ENCODE data around the gene EPHB2. TPM values are rescaled to one million over a fixed set of nuclear protein-coding genes. Genes with fewer than 3 reads are reported as not detected.

Gene EPHB2
- total RNA-seq, 1 donor from 2014 or later, result 4.2 TPM

DNA sequence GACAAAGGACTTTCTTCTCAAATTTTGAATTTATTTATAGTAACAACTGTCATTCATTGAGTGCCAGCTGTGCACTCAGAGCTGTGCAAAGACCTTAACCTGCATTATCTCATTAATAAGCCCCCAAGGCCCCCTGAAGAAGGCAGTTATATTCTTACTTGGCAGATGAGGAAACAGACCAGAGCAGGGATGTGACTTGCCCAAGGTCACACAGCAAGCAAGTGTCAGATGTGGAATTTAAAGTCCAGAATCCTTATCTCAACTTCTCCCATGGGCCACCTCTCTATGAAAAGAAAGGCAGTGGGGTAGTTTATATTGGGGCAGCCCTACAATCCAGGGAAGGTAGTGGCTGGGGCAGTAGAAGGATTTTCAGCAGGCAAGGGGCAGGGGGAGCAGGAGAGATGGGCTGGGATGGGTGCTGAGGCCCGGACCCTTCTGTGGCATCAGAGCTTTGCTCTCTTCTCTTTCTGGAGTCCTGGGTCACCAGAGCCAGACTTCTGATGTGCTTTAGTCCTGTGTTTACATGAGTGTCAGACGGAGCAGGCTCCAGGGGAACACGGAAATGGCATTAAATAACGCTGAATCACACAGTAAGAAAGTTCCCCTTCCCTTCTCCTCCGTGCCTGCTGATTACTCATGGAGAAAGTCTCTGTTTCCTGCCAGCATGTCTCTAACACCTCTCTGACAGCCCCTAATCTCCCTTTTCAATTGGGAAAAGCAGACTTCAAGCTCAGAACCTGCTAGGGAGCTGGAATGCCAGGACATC is 39.5 kb downstream of the EPHB2 start:
- DNase-seq (ENCODE audit: low read depth), result peak; percentile 71

- DNase-seq (ENCODE audit: low read depth), result no peak
Measured at GRCh38 chr1:22750685-22751051, 40.0 kb downstream of the EPHB2 start.

- no peak for DNase-seq (ENCODE audit: low read depth)
Measured at GRCh38 chr1:22751124-22751531, 40.5 kb downstream of the EPHB2 start.

DNA sequence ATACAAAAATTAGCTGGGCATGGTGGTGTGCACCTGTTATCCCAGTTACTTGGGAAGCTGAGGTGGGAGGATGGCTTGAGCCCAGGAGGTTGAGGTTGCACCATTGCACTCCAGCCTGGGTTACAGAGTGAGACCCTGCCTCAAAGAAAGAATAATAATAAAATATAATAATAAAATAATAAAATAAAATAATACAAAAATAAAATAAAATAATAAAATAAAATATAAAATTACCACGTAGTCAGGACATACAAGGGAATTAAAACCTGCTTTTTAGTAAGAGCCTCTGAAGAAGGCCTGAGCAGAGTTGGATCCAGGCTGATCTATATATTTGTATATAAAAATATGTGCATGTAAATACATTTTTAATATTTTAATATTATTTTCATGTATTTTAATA is 41.7 kb downstream of the EPHB2 start:
- no peak for DNase-seq (ENCODE audit: low read depth)

DNA sequence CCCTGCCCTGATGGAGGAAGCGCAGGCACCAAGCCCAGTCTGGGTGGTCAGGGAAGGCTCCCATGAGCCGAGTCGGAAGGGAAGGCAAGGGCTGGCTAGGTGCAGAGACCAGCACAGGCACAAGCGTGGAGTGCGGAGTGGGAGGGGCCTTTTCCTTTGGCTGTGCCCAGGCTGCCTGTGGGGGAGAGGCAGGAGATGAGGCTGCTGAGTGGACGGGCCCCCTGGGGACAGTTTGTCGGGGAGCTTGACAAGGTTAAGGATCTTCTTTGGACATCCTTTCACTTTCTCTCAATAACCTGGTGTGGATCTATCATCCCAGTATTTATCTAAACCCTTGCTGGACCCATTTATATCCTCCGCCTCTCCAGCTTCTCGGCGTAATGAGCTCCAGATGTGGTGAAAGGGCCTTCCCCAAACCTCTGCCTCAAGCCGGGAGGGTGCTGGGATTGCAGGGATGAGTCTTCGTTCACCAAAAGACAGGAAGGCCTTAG is 42.9 kb downstream of the EPHB2 start:
- DNase-seq (ENCODE audit: low read depth), result no peak

DNA sequence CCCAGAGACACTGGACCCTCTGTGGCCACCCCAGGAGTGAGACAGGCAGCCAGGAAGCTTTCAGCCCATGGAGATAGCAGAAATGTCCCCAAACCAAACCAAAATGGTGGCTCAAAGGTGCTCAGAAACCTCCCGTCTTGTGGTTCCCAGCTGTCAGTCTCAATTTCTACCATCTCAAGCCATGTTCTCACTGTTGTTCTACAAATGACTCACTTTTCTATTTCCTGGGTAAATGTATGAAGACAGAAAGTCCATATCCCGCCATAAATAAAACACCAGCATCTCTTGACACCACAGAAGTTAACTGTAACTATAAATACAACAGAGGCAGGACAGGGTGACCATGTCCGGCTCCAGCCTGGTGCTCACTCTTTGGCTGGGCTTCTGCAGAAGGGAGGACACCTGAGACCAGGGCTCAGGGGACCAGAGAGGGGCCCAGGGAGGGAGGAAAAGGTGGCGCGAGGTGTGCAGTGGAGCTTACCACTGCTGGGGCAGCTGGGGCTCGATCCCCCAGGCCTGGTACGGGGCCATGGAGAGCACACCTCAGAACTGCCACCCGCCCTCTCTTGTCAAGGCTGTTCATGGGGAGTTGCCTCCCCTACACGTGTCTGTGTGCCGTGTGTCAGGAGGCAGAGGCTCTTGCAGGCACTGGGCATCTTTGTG is 43.6 kb downstream of the EPHB2 start:
- DNase-seq (ENCODE audit: low read depth), result no peak

GRCh38 chr1:22754824-22755223 is 44.2 kb downstream of the EPHB2 start:
- no peak for DNase-seq (ENCODE audit: low read depth)

DNA sequence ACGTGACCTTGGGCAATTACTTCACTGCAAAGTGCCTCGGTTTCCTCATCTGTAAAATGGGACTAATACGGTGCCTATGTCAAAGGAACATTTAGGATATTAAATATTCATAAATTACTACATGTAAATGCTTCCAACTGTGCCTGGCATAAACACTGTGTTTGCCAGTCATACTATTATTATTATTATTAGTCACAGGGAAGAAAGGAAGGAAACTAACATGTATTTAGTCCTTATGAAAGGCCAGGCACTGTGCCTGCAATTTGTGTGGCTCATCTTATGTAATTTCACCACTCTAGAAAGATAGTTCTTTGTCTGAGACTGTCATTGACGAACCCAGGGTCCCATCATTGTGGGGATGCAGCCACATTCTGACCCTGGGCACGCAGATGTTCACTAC is 45.0 kb downstream of the EPHB2 start:
- DNase-seq (ENCODE audit: low read depth), result no peak

- DNase-seq (ENCODE audit: low read depth), result no peak
Measured at GRCh38 chr1:22756125-22756735, 45.6 kb downstream of the EPHB2 start.

DNA sequence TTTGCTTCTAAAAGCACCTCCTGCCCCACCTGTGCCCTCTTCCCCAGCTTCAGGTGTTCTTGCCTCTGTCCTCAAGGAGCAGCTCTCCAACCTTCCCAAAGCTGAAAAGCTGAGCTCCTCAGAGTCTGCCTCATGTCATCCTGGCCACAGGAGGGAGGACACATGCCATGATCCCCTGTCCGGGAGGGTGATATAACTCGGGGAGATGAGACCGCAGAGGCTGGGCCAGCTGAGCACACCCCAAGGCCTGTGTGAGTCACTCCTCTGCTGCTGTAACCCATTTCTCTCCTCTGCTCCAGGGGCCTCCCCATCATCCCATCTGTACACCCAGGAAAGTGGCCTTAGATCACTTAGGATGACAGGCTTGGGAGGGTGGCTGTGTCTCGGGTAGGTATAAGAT is 49.8 kb downstream of the EPHB2 start:
- DNase-seq (ENCODE audit: low read depth), result peak; percentile 38

GRCh38 chr1:22761101-22761500 is 50.5 kb downstream of the EPHB2 start:
- no peak for DNase-seq (ENCODE audit: low read depth)

DNA sequence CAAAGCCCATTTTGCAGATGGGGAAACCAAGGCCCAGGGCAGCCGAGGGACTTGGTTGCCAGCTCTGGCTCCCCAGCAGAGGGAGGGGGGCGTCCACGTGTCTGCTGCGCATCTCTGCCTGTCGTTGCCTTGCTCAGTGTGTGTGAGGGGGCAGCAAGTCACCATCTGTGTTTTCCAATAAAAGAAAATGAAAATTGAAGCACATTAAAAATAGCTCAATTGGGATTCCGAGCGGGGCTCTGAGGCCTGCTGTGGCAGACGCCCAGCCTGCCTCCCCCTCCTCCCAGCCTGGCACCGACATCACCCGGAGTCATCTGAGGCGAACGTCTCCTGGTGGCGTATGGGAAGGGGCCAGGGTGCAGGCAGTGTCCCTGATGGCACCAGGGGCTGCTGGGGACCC is 51.2 kb downstream of the EPHB2 start:
- DNase-seq (ENCODE audit: low read depth), result no peak

DNA sequence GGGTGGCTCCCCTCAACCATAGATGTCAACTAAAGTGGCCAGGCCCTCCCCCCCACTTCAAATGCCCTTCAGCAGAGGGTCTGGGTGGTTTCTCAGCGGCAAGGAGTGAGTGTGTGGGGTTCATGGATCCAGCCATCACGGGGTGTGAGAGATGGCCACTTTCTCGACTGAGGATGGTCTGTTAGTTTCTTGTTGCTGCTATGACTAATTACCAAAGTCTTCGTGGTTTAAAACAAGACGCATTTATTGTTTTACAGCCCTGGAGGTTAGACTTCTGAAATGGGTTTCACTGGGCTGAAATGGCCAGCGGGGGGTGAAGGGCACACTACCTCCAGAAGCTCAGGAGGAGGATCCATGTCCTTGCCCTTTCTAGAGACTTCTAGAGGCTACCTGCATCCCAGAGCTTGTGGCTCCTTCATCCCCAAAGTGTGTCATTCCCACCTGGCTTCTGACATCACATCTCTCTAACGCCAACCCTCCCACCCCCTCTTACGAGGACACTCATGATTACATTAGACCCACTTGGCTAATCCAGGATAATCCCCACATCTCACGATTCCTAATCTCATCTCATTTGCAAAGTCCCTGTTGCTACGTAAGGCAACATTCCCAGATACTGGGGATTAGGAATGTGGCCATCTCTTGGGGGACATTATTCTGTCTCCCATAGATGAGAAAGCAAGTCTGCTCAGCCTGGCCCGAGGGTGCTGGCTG is 53.0 kb downstream of the EPHB2 start:
- DNase-seq (ENCODE audit: low read depth), result no peak

GRCh38 chr1:22767852-22768251 is 57.2 kb downstream of the EPHB2 start:
- DNase-seq (ENCODE audit: low read depth), result no peak

GRCh38 chr1:22769932-22770331 is 59.3 kb downstream of the EPHB2 start:
- no peak for DNase-seq (ENCODE audit: low read depth)

DNA sequence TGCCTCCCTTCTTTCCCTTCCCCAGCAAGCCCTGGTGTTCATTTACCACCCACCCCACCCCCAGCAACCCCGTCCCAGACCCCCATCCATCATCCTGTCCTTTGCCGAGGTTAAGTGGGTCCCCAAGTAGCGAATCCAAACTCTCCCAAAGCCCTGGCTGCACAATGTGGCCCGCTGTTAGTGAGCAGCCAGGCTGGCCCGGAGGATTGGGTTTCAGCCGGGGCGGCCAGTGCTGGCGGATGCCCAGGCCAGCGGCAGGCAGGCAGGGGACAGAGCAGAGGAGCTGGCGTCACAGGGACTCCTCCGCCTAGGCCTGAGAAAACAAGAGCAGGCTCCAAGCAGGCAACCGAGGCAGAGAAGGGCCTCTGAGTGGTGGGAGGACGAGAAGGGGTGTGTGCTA is 61.4 kb downstream of the EPHB2 start:
- DNase-seq (ENCODE audit: low read depth), result no peak

DNA sequence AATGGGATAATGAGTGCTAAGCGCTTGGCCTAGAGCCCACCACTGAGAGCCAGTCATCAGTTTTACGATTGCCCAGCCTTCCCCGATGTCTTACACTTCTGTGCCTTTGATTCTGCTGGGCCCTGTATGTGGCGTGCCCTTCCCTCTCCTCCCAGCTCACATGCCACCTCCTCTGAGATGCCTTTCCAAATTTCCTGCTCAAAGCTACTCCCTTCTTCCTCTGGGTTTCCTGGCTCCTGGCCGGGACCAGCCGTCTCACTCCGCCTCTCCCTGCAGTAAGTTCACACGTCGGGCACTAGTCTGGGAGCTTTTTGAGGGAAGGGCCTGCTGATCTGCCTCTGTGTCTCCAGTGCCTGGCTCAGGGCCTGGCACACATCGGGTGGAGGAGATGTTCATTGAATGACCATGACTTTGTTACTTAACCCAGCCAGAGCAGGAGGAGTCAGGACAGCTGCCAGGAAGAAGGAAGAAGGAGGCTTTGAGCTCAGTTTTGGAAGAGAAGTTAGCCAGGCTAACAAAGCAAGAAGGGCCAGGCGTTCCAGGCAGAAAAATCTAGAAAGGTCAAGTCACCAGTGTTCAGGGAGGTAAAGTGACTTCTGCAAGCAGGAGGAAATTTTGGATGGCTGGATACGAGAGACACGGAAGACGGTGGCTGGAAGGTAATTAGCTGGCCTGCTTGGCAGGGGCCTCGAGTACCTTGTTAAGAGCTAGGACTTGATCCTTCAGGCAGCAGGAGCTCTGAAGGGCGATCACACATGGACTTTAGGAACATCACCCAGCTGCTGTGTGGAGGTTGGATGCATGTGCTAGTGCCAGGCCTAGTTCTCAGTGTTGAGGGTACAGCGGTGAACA is 63.6 kb downstream of the EPHB2 start:
- DNase-seq (ENCODE audit: low read depth), result no peak

DNA sequence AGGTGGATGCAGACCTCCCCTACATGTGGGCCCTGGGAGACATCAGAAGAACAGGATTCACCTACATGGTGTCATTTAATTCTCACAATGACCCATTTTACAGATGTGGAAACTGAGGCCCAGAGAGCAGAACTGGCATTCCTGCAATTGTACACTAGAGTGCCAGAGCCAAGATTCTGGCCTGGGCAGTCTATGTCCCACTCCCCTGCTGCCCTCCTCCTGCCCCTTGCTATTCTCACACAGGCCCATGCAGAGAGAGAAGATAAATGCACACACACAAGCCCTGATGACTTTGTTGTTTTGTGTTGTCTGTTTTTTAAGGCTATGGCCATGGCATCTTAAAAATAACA is 64.2 kb downstream of the EPHB2 start:
- DNase-seq (ENCODE audit: low read depth), result no peak

GRCh38 chr1:22775478-22775877 is 64.8 kb downstream of the EPHB2 start:
- DNase-seq (ENCODE audit: low read depth), result no peak

DNA sequence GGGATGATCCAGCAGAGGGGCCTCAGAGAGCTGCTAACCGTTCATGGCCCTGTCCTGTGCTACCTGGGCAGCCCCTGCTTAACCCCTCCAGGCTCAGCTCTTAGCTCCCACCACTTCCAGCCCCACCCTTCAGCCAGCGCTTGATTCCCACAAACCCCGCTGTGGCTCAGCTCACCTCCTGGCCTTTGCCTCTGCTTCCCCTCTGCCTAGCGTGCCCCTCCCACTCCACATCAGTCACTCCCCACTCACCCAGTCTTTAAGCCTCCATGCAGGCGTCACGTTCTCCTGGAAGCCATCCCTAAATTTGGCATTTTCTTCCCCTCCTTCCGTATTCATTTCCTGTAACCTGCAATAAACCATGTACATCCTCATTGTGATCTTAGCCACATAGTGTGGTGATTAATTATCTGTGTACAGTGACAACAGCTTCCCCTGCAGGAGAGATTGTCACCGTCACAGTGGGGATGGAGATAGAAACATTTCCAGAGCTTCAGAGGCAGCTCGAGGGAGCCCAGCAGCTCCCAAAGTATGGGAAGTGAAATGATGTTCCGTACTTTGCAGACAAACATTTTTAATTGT is 65.5 kb downstream of the EPHB2 start:
- DNase-seq (ENCODE audit: low read depth), result no peak
